RWPE2 (cell line): ENCODE measurements around the gene OXSR1.
A peak's percentile ranks its signal among the peaks of the same experiment; 100 is the strongest.

Source experiments
- ATAC-seq: fragments of 200-7000 bp; cut with Tn5 transposase; 3 replicates; pipeline ENCODE4 v1.9.1; 2021; ENCODE audit warnings: low read depth
- DNase-seq: peaks from one replicate; pipeline ENCODE4 v3.0.0-alpha.2; 2020; ENCODE audit warnings: low spot score
- H3K27ac ChIP-seq: fragments of 450-650 bp; 2 replicates; pipeline ENCODE4 v1.5.1; 2017; ENCODE audit warnings: mild to moderate bottlenecking; ENCODE audit not compliant: poor library complexity, severe bottlenecking
- H3K27me3 ChIP-seq: fragments of 250-450 bp; sonication (Bioruptor Pico); 2 replicates; pipeline ENCODE4 v1.5.1; 2021; ENCODE audit warnings: mild to moderate bottlenecking, moderate library complexity; ENCODE audit not compliant: insufficient read depth, poor library complexity, severe bottlenecking
- H3K36me3 ChIP-seq: fragments of 250-450 bp; sonication (Bioruptor Pico); 2 replicates; pipeline ENCODE4 v1.5.1; 2020; ENCODE audit warnings: low read depth, mild to moderate bottlenecking, moderate library complexity
- H3K4me1 ChIP-seq: fragments of 250-450 bp; sonication (Bioruptor Pico); 2 replicates; pipeline ENCODE4 v1.5.1; 2021; ENCODE audit warnings: mild to moderate bottlenecking, moderate library complexity; ENCODE audit not compliant: insufficient read depth, poor library complexity, severe bottlenecking
- H3K4me3 ChIP-seq: fragments of 250-450 bp; sonication (Bioruptor Pico); 2 replicates; pipeline ENCODE4 v1.5.1; 2021; ENCODE audit warnings: mild to moderate bottlenecking, moderate library complexity; ENCODE audit not compliant: severe bottlenecking
- H3K9me3 ChIP-seq: fragments of 250-450 bp; sonication (Bioruptor Pico); 2 replicates; pipeline ENCODE4 v1.5.1; 2021; ENCODE audit warnings: mild to moderate bottlenecking, moderate library complexity; ENCODE audit not compliant: severe bottlenecking
- TF ChIP-seq, protein P1 (sequence below): fragments of 450-650 bp; IDR thresholded peaks from one replicate; pipeline ENCODE4 v1.5.1; 2017; ENCODE audit warnings: mild to moderate bottlenecking, moderate library complexity; ENCODE audit not compliant: poor library complexity, severe bottlenecking

The OXSR1 gene

DNA sequence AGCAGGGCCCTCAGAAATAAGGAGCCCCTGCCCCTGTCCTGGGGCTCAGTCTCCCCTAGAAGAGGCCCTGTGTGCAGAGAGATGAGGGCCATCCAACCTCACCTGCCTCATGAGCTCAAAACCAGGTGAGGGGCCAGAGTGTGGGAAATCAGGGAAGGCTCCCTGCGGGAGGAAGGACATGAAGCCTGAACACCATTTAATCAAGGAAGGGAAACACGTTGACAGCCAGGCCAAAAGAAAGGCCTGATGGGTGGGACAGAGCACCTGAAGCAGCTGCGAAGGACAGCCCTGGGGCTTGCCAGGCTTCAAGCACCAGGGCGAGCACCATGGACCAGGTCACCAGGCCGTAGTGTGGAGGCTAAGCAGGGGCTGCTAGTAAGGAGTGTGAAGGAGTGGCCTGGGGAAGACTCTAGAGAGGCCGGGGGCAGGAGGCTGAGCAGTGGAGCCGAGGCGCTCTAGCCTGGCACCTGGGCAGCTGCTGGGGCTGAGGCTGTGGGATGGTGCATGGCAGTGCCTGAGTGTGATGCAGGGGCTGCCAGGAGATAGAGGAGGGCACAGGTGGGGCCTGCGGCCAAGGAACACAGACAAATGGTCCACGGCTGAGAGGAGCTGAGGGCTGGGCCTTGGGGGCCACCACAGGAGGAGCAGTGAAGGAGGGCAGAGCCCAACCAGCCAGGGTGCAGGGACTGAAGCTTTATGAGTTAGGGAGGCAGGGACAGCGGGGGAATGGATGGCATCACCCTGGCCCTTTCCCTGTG is 44.5 kb upstream of the OXSR1 start:
- TF ChIP-seq, protein P1, sequence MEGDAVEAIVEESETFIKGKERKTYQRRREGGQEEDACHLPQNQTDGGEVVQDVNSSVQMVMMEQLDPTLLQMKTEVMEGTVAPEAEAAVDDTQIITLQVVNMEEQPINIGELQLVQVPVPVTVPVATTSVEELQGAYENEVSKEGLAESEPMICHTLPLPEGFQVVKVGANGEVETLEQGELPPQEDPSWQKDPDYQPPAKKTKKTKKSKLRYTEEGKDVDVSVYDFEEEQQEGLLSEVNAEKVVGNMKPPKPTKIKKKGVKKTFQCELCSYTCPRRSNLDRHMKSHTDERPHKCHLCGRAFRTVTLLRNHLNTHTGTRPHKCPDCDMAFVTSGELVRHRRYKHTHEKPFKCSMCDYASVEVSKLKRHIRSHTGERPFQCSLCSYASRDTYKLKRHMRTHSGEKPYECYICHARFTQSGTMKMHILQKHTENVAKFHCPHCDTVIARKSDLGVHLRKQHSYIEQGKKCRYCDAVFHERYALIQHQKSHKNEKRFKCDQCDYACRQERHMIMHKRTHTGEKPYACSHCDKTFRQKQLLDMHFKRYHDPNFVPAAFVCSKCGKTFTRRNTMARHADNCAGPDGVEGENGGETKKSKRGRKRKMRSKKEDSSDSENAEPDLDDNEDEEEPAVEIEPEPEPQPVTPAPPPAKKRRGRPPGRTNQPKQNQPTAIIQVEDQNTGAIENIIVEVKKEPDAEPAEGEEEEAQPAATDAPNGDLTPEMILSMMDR: no peak
- ATAC-seq (no peak), DNase-seq (peak; percentile 30)
- no peak overlapping the region for H3K27ac ChIP-seq
- no peak overlapping the region for H3K4me3 ChIP-seq
- no peaks in the 10 kb centered on the region for H3K9me3 ChIP-seq
- H3K36me3 ChIP-seq: peaks cover 36% of the 10 kb centered on the region
- no peaks in the 10 kb centered on the region for H3K4me1 ChIP-seq
- H3K27me3 ChIP-seq: no peaks in the 10 kb centered on the region

DNA sequence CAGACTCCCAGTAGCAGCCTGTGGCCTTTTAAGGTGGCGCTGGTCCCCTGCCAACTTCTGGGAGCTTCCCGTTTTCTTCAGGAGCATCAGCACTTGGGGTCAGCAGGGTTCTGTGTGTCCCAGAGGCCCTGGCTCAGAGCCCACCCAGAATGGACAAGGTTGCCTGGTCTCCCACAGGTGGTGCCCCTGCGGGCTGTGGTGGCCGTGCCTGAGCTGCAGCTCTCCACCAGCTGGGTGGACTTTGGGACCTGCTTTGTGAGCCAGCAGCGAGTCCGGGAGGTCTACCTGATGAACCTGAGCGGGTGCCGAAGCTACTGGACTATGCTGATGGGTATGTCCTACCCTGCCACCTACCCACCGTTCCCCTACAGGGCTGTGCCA is 43.9 kb upstream of the OXSR1 start:
- no peak overlapping the region for H3K4me3 ChIP-seq
- no peaks in the 10 kb centered on the region for H3K27me3 ChIP-seq
- no peak for ATAC-seq
- no peaks in the 10 kb centered on the region for H3K9me3 ChIP-seq
- H3K27ac ChIP-seq: no peak overlapping the region
- peak; percentile 47 for DNase-seq
- H3K36me3 ChIP-seq: peaks cover 36% of the 10 kb centered on the region
- TF ChIP-seq, protein P1: no peak
- no peaks in the 10 kb centered on the region for H3K4me1 ChIP-seq

DNA sequence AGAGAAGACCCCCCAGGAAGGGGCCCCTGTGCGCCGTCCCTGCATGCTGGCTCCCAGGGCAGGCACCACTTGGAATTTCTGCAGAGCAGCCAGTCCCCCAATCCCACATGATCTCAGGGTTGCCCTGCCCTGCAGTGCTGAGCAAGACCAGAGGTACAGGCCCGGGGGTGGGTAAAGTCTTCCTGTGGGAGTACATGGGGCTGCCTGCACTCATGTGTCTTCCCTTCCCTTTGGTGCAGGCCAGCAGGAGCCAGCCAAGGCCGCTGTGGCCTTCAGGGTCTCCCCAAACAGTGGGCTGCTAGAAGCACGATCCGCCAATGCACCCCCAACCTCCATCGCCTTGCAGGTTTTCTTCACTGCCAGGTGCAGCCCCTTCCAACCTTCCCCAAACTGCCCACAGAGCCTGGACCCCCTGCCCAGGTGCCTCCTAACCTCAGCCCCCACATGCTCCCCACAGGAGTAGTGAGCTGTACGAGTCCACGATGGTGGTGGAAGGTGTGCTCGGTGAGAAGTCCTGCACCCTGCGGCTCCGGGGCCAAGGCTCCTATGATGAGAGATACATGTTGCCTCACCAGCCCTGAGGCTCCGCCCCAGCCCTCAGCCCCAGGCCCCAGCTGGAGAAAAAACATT is 43.4 kb upstream of the OXSR1 start:
- Histone ChIP-seq H3K4me1 (no peaks in the 10 kb centered on the region), H3K9me3 (no peaks in the 10 kb centered on the region), H3K4me3 (no peak overlapping the region), H3K36me3 (peaks cover 40% of the 10 kb centered on the region), H3K27ac (no peak overlapping the region), H3K27me3 (no peaks in the 10 kb centered on the region)
- no peak for ATAC-seq
- peak; percentile 49 for DNase-seq
- TF ChIP-seq, protein P1: no peak

DNA sequence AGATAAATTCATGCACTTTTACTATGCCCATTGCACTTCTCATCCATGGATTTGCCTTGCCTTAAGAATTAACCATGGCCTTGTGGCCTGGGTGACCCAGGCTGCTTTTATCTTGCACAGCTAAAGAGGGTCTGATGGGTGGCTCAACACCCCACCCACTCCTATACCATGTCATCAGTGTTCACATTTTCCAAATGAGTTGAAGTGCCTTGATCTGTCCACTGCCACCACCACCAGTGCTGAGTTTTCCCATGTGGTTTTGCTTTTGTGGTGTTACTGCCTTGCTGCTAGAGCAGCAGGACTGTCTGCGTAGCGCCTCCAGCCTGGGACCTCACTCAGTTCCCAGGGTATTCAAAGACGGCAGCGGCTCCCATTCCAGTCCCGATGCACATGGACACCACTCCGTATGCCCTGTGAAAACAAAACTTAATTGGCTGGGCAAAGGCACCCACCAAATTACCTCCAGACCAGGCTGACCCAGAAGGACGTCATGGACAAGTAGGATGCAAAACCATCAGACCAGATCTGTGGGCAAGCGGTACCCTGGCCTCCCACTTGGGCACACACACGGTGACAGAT is 42.5 kb upstream of the OXSR1 start:
- Histone ChIP-seq H3K36me3 (peaks cover 48% of the 10 kb centered on the region), H3K27me3 (no peaks in the 10 kb centered on the region), H3K27ac (no peak overlapping the region), H3K4me1 (no peaks in the 10 kb centered on the region), H3K4me3 (no peak overlapping the region), H3K9me3 (no peaks in the 10 kb centered on the region)
- TF ChIP-seq, protein P1: no peak
- DNase-seq (peak; percentile 43), ATAC-seq (no peak)
